ENCODE data around the gene PVALEF.

PVALEF gene

GRCh38 chr17:81161536-81161935, 3.8 kb upstream of the PVALEF start:
- no peak for DNase-seq (ENCODE audit: extremely low read depth, insufficient read length)
- H3K4me3 ChIP-seq (replicated peaks; ENCODE audit: low read depth, low read length): no peak overlapping the region
- H3K36me3 ChIP-seq (ENCODE audit: control insufficient read depth, insufficient read depth, low read length): no peaks in the 10 kb centered on the region
- TF ChIP-seq CTCF (IDR thresholded peaks at IDR 0.05; ENCODE audit: insufficient read depth, low read length, poor library complexity, severe bottlenecking): no peak
- H3K27me3 ChIP-seq (replicated peaks; ENCODE audit: control insufficient read depth, insufficient read depth, low read length): peaks cover 1% of the 10 kb centered on the region; the same call in 1 of the 2 replicates

- Histone ChIP-seq H3K4me3 (replicated peaks; ENCODE audit: low read depth, low read length) (no peak overlapping the region), H3K36me3 (ENCODE audit: control insufficient read depth, insufficient read depth, low read length) (no peaks in the 10 kb centered on the region), H3K27me3 (replicated peaks; ENCODE audit: control insufficient read depth, insufficient read depth, low read length) (peaks cover 1% of the 10 kb centered on the region; the same call in 1 of the 2 replicates)
- DNase-seq (ENCODE audit: extremely low read depth, insufficient read length): no peak
- no peak for TF ChIP-seq CTCF (IDR thresholded peaks at IDR 0.05; ENCODE audit: insufficient read depth, low read length, poor library complexity, severe bottlenecking)
Observed at GRCh38 chr17:81161972-81162371, 3.3 kb upstream of the PVALEF start.

- TF ChIP-seq CTCF (IDR thresholded peaks at IDR 0.05; ENCODE audit: insufficient read depth, low read length, poor library complexity, severe bottlenecking): no peak
- Histone ChIP-seq H3K36me3 (ENCODE audit: control insufficient read depth, insufficient read depth, low read length) (no peaks in the 10 kb centered on the region), H3K27me3 (replicated peaks; ENCODE audit: control insufficient read depth, insufficient read depth, low read length) (peaks cover 1% of the 10 kb centered on the region; the same call in 1 of the 2 replicates), H3K4me3 (replicated peaks; ENCODE audit: low read depth, low read length) (no peak overlapping the region)
- DNase-seq (ENCODE audit: extremely low read depth, insufficient read length): no peak
Observed at GRCh38 chr17:81162491-81162890, 2.8 kb upstream of the PVALEF start.

GRCh38 chr17:81163051-81163695, 2.1 kb upstream of the PVALEF start:
- TF ChIP-seq CTCF (IDR thresholded peaks at IDR 0.05; ENCODE audit: insufficient read depth, low read length, poor library complexity, severe bottlenecking): no peak

GRCh38 chr17:81163703-81164370, 1.5 kb upstream of the PVALEF start:
- no peaks in the 10 kb centered on the region for H3K36me3 ChIP-seq (ENCODE audit: control insufficient read depth, insufficient read depth, low read length)
- no peak for TF ChIP-seq CTCF (IDR thresholded peaks at IDR 0.05; ENCODE audit: insufficient read depth, low read length, poor library complexity, severe bottlenecking)
- H3K4me3 ChIP-seq (replicated peaks; ENCODE audit: low read depth, low read length): no peak overlapping the region
- H3K27me3 ChIP-seq (replicated peaks; ENCODE audit: control insufficient read depth, insufficient read depth, low read length): peaks cover 1% of the 10 kb centered on the region; the same call in 1 of the 2 replicates
- no peak for DNase-seq (ENCODE audit: extremely low read depth, insufficient read length)

More at GRCh38 chr17:81163051-81163695, 2.1 kb upstream of the PVALEF start:
- Histone ChIP-seq H3K4me3 (replicated peaks; ENCODE audit: low read depth, low read length) (no peak overlapping the region), H3K27me3 (replicated peaks; ENCODE audit: control insufficient read depth, insufficient read depth, low read length) (peaks cover 1% of the 10 kb centered on the region; the same call in 1 of the 2 replicates), H3K36me3 (ENCODE audit: control insufficient read depth, insufficient read depth, low read length) (no peaks in the 10 kb centered on the region)
- no peak for DNase-seq (ENCODE audit: extremely low read depth, insufficient read length)

All from GM06990 (cell line).